K562 (cell line): Measurements from ENCODE around the gene MIR17HG.

ENCODE experiments used
- CBX5 ChIP-seq: IDR thresholded peaks from 2 replicates; pipeline ENCODE4 v1.6.1; 2014; ENCODE audit warnings: low read depth, borderline replicate concordance
- CXXC5 ChIP-seq: fragments of 250-450 bp; sonication (Bioruptor Pico); IDR thresholded peaks from 2 replicates; pipeline ENCODE4 v1.8.0; 2022; ENCODE audit warnings: inconsistent platforms, mild to moderate bottlenecking, moderate library complexity
- EHMT2 ChIP-seq: fragments of 450-650 bp; IDR thresholded peaks from 2 replicates; pipeline ENCODE4 v1.6.1; 2018; ENCODE audit warnings: antibody characterized with exemption
- HMBOX1 ChIP-seq: sonication (generic); IDR thresholded peaks from 2 replicates; pipeline ENCODE4 v1.6.1; 2016
- HNRNPK ChIP-seq: fragments of 200-400 bp; formaldehyde crosslinking; IDR thresholded peaks from one replicate; pipeline ENCODE4 v1.6.1; 2018; ENCODE audit warnings: mild to moderate bottlenecking, low read depth, low read length; ENCODE audit not compliant: poor library complexity, severe bottlenecking
- KDM1A ChIP-seq, 2 experiments: fragments of 450-650 bp; IDR thresholded peaks; 2 replicates each; pipeline ENCODE4 v1.6.1; 2016; ENCODE audit warnings: mild to moderate bottlenecking in 2 of 2
- SREBF1 ChIP-seq: fragments of 150-350 bp; IDR thresholded peaks from 2 replicates; pipeline ENCODE4 v1.6.1; 2014; ENCODE audit warnings: antibody characterized with exemption, low read depth, low read length, borderline replicate concordance
- USF2 ChIP-seq: sonication (generic); formaldehyde crosslinking; IDR thresholded peaks from 2 replicates; pipeline ENCODE4 v1.5.0; 2020; ENCODE audit warnings: missing genetic modification reagents
- ZNF274 ChIP-seq: IDR thresholded peaks from 2 replicates; pipeline ENCODE4 v1.6.1; 2011; ENCODE audit warnings: low read depth, mild to moderate bottlenecking, low read length, moderate library complexity, borderline replicate concordance
- ZNF609 ChIP-seq: sonication (generic); formaldehyde crosslinking; IDR thresholded peaks from 2 replicates; pipeline ENCODE4 v1.8.1; 2023; ENCODE audit warnings: missing genetic modification reagents, mild to moderate bottlenecking, borderline replicate concordance
- TF ChIP-seq, protein P1 (sequence below), 3 experiments: IDR thresholded peaks in 2 of 3; conservative IDR thresholded peaks in 1 of 3; 2 replicates each; pipeline ENCODE4 v1.5.1; 2011 to 2012; ENCODE audit warnings: low read length in 3 of 3, mild to moderate bottlenecking in 3 of 3, control low read depth in 2 of 3, improper control_type of control experiment in 1 of 3, inconsistent platforms in 1 of 3, low read depth in 1 of 3, mixed read lengths in 1 of 3, moderate library complexity in 1 of 3; ENCODE audit not compliant: insufficient read depth in 2 of 3

DNA sequence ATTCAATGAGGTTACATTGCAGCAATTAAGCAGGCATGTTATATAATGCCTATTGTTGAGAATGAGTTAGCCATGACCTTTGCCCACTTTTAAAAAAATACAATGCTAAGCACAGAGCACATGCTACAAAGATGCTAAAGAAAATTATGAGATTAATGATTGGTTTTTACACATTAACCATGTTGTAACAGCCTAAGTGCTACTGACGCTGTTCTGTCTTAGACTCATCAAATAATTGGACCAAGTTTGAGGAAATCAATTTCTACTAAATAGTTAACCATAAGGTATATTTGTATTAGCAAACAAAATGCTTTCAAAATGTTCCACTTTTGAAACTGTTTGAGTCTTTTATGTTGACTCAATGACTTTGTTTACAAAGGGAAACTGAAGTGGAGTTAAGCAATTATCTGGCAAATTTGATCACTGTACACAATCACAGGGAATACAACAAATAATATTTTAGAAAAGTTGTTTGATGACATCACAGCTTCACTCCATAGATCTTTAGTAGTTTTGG lies 14.3 kb downstream of the MIR17HG start:
- TF ChIP-seq EHMT2, result no peak
- no peak for TF ChIP-seq CBX5
- no peak for TF ChIP-seq KDM1A (IDR thresholded peaks at IDR 0.05)
- TF ChIP-seq, protein P1, sequence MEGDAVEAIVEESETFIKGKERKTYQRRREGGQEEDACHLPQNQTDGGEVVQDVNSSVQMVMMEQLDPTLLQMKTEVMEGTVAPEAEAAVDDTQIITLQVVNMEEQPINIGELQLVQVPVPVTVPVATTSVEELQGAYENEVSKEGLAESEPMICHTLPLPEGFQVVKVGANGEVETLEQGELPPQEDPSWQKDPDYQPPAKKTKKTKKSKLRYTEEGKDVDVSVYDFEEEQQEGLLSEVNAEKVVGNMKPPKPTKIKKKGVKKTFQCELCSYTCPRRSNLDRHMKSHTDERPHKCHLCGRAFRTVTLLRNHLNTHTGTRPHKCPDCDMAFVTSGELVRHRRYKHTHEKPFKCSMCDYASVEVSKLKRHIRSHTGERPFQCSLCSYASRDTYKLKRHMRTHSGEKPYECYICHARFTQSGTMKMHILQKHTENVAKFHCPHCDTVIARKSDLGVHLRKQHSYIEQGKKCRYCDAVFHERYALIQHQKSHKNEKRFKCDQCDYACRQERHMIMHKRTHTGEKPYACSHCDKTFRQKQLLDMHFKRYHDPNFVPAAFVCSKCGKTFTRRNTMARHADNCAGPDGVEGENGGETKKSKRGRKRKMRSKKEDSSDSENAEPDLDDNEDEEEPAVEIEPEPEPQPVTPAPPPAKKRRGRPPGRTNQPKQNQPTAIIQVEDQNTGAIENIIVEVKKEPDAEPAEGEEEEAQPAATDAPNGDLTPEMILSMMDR (IDR thresholded peaks at IDR 0.05 in 2 of 3, conservative IDR thresholded peaks at IDR 0.05 in 1 of 3; ENCODE audit: insufficient read depth in 2 of 3, low read depth in 1 of 3, low read length in 3 of 3), result no peak
- no peak for TF ChIP-seq USF2 (CRISPR knock-in tag)
- TF ChIP-seq SREBF1, result no peak
- TF ChIP-seq HNRNPK, result no peak
- no peak for TF ChIP-seq CXXC5
- TF ChIP-seq ZNF609, result no peak
- no peak for TF ChIP-seq ZNF274
- TF ChIP-seq HMBOX1, result no peak
